ENCODE results near the gene VAT1. TPM values are rescaled to one million over a fixed set of nuclear protein-coding genes. Genes with fewer than 3 reads are reported as not detected.

VAT1 gene
- total and polyA plus RNA-seq, 9 of the 15 experiments (the other 6 are each of a cell fraction or from before 2014, with no cell fraction given) = 29.4 to 153 (median 66.7) TPM

- TF ChIP-seq ETS2 (tag; IDR thresholded peaks at IDR 0.05; ENCODE audit: borderline replicate concordance, poor library complexity, severe bottlenecking) = no peak
- TF ChIP-seq ZNF512 (tag; IDR thresholded peaks at IDR 0.05) = no peak
- peak; percentile 72 for TF ChIP-seq NEUROD1 (IDR thresholded peaks at IDR 0.05; ENCODE audit: borderline replicate concordance, low read depth, low read length, partially characterized antibody)
- no peak for TF ChIP-seq KAT7 (CRISPR knock-in tag; IDR thresholded peaks at IDR 0.05; ENCODE audit: borderline replicate concordance)
- no peak for TF ChIP-seq BCL6 (CRISPR knock-in tag; IDR thresholded peaks at IDR 0.05)
- TF ChIP-seq KLF13 (tag; IDR thresholded peaks at IDR 0.05; ENCODE audit: borderline replicate concordance, low read depth) = peak; percentile 94
- no peak for TF ChIP-seq ZNF12 (CRISPR knock-in tag; IDR thresholded peaks at IDR 0.05)
- no peak for TF ChIP-seq PCBP2 (IDR thresholded peaks at IDR 0.05; ENCODE audit: low read depth, low read length, poor library complexity, severe bottlenecking)
- no peak for TF ChIP-seq ZNF274 (IDR thresholded peaks at IDR 0.05; ENCODE audit: borderline replicate concordance, low read depth, low read length)
- TF ChIP-seq POLR2B (IDR thresholded peaks at IDR 0.05; ENCODE audit: low read depth, partially characterized antibody) = no peak
- TF ChIP-seq ARID3B (CRISPR knock-in tag; IDR thresholded peaks at IDR 0.05; ENCODE audit: borderline replicate concordance) = no peak
- TF ChIP-seq CBX5 (IDR thresholded peaks at IDR 0.05; ENCODE audit: borderline replicate concordance, low read depth) = no peak
- no peak for TF ChIP-seq SMAD2 (IDR thresholded peaks at IDR 0.05; ENCODE audit: low read depth, low read length)
- TF ChIP-seq ZNF263 (CRISPR knock-in tag; IDR thresholded peaks at IDR 0.05; ENCODE audit: borderline replicate concordance) = no peak
- TF ChIP-seq GATA2 (CRISPR knock-in tag; IDR thresholded peaks at IDR 0.05) = peak; percentile 31; the same call in 1 of the 2 replicates
- TF ChIP-seq MYNN (IDR thresholded peaks at IDR 0.05) = peak; percentile 61; the same call in 1 of the 2 replicates
- no peak for TF ChIP-seq MYNN (CRISPR knock-in tag; IDR thresholded peaks at IDR 0.05)
- no peak for TF ChIP-seq CREB5 (CRISPR knock-in tag; IDR thresholded peaks at IDR 0.05)
- no peak for TF ChIP-seq ZC3H11A (IDR thresholded peaks at IDR 0.05; ENCODE audit: low read depth, low read length)
- TF ChIP-seq CBFA2T3 (IDR thresholded peaks at IDR 0.05) = peak; percentile 52
- TF ChIP-seq BRF1 (IDR thresholded peaks at IDR 0.05; ENCODE audit: borderline replicate concordance, extremely low read depth, insufficient read length) = no peak
- TF ChIP-seq SREBF2 (CRISPR knock-in tag; IDR thresholded peaks at IDR 0.05) = peak; percentile 77; the same call in 1 of the 2 replicates
Measured at GRCh38 chr17:43020789-43021740, 1.1 kb downstream of the VAT1 start (continued).

Data from K562 (cell line).